Tibial nerve (tissue), 4 donors: ENCODE measurements around the gene SLC25A21.

ENCODE experiments used
- CTCF ChIP-seq, 5 experiments: fragments of 200-600 bp in 3 of 5; fragments of 450-650 bp in 2 of 5; sonication (generic) in 3 of 5; IDR thresholded peaks; one replicate each; pipeline ENCODE4 v1.5.1; 2016 to 2019; ENCODE audit warnings: antibody characterized with exemption in 5 of 5, mild to moderate bottlenecking in 3 of 5, moderate library complexity in 2 of 5
- EP300 ChIP-seq, 2 donors: sonication (generic); formaldehyde crosslinking; IDR thresholded peaks; one replicate each; pipeline ENCODE4 v1.6.1; 2017; ENCODE audit warnings: antibody characterized with exemption in 2 of 2, mild to moderate bottlenecking in 1 of 2

GRCh38 chr14:37122919-37123639 lies 49.3 kb downstream of the SLC25A21 start:
- TF ChIP-seq CTCF (IDR thresholded peaks at IDR 0.05) (no peak), EP300 (IDR thresholded peaks at IDR 0.05) (no peak)
